ENCODE results near the gene TIAM1.

TIAM1 gene

DNA sequence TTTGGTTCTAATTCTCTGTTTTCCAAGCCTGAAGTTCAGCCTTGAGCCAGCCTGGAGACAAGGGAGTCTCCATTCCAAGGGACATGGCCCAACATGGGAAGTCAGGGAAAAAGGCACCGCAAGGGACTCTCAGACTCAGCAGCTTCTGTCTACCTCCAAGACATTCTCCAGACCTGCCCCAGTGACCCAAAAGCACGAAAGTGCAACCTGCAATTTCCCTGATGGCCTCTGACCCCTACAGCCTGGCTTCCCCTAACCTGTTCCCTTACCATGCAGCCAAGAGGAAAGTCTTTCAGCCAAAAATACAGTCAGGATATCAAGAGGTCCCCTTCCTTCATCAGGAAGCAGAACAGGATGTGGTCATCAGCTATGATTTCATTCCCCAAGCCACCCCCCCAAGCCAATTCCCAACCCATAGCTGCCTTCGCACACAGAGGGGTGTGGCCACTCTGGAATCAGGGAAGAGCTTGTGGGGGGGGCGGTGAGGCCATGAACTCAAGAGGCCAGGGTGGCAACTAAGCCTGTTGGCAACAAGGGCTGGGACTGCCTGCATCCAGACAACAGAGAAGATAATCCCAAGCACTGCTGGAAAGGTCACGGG lies 59.2 kb downstream of the TIAM1 start:
- no peak for DNase-seq (ENCODE audit: low read depth in 2 of 2)

DNA sequence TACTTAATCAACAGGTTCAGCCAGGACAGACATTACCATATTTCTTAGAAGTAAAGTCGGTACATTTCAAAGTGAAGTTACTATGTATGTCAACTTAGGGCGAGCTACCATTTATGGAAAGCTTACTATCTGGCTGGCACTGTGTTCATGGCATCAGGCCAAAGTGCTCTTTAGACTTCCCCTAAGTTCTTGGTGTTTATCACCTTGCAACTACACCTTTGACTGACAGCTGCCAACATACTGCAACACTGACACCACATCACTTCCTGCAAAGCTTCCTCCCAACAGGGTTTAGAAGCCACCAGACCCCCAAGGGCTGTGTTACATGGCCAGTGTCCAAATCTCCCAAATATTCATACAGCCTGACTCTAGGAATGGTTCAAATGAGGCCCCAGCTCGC lies 61.0 kb downstream of the TIAM1 start:
- DNase-seq (ENCODE audit: low read depth in 2 of 2) = peak in 1 of 2 donors; percentile 3

DNA sequence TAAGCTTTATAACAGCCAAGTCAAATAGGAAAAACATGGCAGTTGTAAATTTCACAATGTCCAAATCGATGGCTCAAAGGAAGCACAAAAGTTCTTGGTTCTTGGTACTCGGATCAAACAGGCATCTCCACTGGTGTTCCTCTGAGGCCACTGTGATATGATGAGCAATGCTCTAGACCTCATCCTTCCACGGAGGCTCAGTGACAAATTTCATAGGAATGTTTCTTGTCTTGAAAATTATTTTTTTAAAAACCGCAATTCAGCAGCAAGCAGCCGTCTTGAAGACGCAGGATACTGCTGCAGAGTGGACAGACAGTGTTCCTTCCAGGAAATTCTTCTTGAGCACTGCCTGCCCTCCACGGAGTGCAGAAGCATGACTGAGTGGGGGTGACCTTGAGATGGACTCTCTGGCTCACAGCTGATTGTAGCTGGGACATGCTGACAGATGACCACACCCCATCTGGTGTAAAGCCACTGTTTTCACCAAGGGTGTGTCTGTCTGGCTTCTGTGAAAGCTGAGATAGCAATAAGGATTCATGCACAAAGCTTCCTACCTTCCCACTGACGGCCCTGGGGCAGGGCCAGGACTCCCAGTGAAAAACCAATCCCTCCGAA lies 61.9 kb downstream of the TIAM1 start:
- DNase-seq (ENCODE audit: low read depth in 2 of 2) = no peak

DNA sequence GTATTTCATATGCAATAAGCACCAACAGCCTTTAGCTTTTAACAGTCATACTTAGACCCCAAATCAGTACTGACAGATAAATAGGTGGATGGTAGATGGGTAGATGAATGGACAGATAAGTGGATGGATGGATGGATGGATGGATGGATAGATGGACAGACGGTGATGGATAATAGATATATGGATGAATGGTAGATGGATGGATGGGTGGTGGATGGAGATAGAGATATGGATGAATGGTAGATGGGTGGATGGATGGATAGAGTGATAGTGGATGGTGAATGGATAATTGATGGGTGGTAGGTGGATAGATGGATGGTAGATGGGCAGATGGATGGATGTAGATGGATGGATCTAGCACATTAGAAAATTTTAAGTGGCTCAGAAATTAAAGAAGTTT lies 62.5 kb downstream of the TIAM1 start:
- no peak for DNase-seq (ENCODE audit: low read depth in 2 of 2)

DNA sequence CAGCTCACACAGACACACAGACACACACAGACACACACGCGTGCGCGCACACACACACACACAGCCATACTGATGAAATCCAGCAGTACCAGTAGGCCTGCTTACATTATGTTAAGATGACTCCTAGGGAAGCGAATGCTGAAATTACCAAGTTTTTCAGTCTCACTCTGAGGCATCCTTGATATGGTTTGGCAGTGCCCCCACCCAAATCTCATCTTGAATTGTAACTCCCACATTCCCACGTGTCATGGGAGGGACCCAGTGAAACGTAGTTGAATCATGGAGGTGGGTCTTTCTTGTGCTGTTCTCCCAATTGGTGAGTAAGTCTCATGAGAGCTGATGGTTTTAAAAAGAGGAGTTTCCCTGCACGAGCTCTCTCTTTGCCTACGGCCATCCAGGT lies 64.1 kb downstream of the TIAM1 start:
- DNase-seq (ENCODE audit: low read depth in 2 of 2) = no peak

DNA sequence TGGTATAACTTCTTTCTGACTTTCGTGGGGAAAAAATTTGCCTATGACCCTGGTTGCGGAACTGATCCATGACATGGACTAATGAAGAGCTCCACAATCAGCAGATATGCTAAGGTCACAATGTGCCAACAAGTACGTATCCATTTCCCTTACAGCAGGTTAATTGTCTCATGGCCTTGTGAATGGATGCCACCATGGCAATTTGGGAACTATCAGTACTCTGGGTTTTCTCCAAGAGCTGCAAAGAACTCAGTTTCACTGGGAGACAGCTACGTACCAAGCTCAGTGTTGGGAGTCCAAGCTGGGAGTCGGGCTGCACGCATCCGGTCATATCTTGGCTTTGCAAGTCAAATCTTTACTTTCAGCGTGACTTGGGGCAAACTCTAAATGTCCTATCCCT lies 64.8 kb downstream of the TIAM1 start:
- DNase-seq (ENCODE audit: low read depth in 2 of 2) = no peak

DNA sequence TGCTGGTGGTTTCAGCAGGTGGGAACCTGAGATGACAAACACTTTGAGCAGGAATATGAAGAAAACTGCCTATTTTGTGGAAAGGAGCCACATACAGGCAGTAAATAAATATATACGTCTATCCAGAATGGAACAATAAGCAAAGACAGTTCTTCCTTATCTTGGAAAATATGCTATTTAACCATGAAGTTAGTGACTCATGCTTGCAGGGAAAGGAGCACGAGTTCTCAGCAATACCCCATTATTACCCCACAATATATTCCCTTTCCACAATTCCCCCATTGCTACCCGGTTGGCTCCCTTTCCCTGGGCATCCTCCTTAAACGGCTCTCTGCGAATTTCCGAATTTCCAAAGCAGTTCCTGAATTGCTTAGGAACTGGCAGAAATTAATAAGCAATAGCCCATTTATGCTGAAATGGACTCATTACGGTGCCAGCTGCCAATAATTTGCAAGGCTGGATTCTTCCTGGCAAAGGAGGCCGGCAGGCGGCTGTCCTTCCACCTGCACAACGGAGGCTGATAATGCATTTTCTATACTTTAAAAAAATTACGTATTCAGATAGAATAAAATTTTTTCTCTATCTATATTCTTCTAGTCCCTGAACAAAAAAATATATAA lies 65.4 kb downstream of the TIAM1 start:
- DNase-seq (ENCODE audit: low read depth in 2 of 2) = no peak

DNA sequence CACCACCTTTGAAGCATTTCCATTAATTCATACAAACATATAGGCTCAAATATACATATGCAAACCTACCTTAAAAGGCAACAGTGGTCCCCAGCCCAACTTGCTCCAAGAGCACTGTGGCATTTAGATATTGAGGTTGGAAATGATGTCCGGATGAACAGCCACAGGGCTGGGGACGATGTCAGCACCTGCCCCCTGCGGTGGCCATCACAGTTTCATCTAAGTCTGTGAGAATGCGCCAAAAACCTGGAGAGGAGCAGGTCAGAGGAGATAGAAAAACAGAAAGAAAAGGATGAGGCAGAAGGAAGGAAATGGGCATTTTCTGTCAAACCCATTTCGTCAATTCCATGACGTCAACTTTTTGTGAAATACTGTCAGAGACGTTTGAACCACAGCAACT lies 67.4 kb downstream of the TIAM1 start:
- DNase-seq (ENCODE audit: low read depth in 2 of 2) = no peak

DNA sequence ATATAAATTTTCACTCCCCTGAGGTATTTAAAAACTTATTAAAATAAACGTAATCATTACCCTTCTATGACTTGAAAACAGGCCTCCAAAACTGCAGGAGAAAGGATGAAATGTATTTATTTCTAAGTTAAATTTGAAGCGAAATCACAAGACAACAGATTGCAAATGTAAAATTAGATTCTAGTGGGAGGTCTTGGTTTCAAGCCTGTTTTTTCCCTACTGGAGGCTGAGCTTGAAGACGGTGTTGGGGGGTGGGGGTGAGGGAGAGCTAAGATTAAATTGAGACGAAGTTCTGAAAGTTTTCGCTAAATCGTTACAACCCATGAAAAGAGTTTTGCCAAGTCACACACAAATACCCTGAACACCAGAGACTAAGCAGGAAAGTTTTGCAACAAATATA lies 68.2 kb downstream of the TIAM1 start:
- no peak for DNase-seq (ENCODE audit: low read depth in 2 of 2)

DNA sequence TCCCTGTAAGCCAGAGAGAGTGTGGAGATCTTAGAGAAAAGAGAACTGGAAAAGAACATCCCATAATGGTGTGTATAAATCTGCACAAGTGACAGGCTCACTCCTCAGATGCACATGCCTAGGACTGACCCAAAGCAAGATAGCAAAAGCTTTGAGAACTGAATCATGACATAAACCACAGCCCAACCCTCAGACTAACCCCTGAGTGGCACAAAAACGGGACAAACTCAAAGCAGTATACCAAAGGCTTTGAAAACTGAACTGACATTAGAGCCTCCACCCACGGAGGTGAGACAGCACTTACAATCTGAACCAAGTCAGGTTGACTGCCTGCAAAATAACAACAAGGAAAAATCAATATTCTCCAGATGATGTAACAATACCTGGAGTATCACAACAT lies 70.8 kb downstream of the TIAM1 start:
- no peak for DNase-seq (ENCODE audit: low read depth in 2 of 2)

DNA sequence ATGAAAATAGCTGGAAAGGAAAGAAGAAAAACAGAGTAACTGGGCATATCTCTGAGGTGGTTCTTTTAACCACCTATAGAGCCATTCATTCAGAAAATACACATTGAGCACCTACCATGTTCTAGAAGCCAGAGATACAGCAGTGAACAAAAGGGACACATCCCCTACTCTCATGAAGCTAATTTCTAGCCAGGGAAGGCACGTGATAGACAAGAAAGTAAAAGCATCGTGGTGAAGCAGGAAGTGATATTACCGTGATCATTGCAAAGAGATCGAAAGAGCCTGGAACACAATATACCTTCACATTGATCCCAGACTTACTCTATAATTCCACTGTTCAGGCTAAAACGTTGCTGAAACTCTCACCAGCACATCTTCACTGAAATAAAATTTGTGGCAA lies 76.0 kb downstream of the TIAM1 start:
- DNase-seq (ENCODE audit: low read depth in 2 of 2) = no peak

DNA sequence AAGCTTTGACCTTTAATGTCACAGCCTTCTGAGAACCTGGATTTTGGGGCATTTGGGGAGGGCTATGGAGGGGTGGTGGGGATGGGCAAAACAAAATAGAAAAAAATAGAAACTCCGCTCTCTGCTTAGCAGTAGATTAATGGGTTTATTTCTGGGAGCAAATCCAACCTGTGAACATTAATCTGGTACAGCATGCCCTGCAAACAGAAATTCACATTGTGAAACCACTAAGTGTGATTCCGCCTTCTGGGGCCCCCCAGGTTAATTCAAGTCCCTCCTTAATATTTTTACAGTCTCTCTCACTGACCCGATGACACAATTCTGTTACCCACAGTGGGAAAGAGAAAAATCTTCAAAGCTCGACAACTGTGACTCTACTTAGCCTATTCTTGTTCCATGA lies 76.4 kb downstream of the TIAM1 start:
- no peak for DNase-seq (ENCODE audit: low read depth in 2 of 2)

DNA sequence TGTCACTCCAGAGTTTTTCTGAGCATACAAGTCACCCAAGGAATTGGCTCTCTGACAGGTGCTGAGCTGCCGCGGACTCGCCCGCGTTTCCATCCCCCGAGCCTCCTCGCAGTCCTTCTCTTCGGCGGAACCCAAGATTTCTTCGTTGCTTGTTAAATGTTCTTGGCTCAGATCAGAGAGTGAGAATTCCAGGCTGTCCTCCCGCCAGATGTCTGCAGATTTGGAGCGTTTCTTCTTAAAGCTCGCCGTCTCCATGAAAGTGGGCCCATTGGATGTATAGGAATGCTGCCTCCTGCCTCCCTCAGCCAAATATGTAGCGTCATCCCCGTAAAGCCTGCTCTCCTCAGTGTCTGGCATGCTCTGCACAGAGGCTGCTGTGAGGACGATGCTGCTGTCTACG lies 77.8 kb downstream of the TIAM1 start:
- no peak for DNase-seq (ENCODE audit: low read depth in 2 of 2)

DNA sequence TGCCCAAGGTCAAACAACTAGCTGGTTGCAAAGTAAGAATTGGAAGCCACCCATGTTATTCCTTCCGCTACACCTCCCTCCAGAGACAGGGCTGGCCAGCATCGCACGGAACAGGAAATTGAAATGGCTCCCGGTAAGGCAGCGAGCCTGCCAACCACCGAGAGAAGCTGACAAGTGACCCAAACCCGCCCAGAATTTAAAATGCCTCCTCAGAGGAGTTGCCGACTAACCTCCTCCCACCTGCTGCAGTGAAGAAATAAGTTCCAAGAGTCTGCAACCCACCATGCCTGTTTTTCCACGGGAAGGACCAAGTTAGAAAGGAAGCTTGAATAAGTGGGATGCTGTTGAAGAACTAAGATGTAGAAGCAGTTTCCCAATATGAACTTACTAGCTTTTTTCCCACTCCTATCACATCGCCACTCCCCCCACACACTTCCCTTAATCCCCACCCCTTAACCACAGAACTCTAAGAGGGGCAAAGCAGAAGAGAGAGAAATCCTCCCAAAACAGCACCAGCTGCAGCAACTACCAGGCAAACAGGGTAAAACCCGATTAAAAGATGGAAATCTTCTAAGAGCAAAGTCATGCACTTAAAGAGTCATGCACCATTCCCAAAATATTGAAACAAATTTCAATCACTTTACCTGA lies 78.6 kb downstream of the TIAM1 start:
- no peak for DNase-seq (ENCODE audit: low read depth in 2 of 2)

DNA sequence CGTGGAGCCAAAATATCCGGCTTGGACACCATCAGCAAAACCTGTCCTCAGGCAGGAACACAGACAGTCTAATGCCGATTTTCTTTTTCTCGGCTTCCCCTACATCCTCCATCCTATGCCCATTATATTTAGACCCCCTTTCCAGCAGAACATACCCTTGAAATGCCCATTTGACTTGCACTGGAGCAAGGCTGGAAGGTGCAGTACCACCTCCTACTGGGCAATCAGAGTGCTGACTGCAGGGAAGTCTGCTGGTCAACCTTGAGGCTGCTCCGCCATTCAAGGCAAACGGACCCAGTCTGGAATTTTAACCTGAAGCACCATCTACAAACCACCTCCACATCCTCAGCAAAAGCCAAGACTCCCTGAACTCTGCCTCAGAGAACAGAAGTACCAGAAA lies 79.5 kb downstream of the TIAM1 start:
- DNase-seq (ENCODE audit: low read depth in 2 of 2) = no peak

DNA sequence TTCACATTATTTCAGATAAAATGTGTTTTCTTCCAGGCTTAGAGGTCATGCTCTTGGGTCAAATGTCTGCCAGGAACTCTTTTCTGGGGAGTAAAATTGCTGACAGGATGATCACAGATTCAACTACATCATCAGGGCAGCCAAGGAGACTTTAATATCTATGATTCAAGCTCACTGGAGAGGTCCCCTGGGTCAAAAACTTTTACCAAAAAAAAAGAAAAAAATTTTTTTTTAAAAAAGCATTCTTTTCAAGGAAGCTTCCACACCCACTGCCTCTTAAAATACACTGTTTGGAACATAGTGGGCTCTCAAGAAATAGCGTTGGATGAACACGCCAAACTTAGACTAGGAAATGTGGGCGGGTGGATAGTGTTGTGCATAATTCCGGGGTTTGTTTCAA lies 81.3 kb downstream of the TIAM1 start:
- no peak for DNase-seq (ENCODE audit: low read depth in 2 of 2)

DNA sequence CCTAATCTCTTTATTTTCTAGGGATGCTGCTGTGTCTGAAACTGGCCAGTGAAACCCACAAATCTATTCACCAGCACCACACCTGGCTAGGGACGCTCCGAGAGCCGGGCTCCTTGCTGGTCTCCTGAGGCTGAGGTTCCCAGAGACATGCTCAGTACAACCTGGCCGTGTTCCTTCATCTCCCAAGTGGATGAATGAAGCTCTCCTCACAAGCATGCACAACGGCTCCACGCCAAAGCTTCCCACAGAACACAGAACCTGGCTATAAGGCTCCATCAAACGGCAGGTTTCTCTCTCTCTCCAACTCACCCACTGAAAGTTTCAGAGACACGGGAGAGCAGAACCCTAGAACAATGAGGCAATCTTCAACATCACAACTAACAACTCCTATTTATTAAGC lies 82.3 kb downstream of the TIAM1 start:
- DNase-seq (ENCODE audit: low read depth in 2 of 2) = no peak

DNA sequence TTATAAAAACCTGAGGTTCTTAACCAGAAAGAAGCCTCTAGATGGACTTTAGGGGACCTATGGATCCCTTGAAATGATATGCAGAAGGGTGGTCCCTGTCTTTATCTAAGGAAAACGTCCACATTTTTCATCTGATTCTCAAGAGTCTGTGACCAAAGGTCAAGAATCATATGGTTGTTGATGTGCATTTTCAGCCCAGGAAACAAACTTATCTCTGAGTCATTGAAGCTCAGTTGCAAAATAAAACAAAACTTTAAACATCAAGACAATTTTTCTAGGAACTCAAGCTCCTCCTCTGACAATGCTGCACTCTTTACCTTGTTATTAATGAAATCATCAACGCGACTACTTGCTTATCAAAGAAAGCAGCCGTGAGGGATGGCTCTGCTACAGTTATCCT lies 83.3 kb downstream of the TIAM1 start:
- no peak for DNase-seq (ENCODE audit: low read depth in 2 of 2)

DNA sequence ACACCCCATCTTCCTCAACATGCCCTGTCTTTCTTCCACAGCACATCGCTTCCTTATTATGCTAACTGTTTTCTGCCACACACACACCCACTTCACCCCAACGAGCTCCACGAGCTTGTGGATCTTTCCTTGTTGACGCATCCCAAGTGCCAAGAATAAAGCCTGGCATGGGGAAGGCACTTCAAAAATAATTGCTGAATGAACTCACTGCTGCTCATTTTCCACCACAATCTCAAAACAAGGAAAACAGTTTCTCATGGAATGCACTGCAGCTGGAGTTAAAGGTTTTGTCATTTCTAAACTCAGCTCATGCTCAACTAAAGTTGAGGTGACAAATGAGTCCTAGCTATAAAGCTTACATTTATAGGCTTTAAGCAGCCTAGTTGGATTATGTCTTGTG lies 86.0 kb downstream of the TIAM1 start:
- DNase-seq (ENCODE audit: low read depth in 2 of 2) = no peak

DNA sequence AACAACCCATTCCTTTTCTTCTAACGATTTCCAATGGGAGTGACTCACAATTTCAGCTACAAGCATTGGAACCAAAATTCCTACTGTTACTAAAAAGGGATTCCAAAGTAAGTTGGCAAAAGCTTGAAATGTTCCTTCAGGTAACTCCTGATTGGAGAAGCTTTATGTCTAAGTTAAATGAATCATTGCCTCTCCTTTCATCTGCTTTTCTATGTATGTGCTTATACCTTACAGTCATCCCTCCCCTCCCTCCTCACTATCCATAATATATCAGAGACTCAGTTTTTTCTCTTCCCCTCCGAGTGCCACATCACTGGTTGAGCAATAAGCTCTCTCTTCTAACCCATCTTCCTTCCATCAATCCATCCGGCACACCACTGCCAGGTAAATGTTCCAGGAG lies 86.8 kb downstream of the TIAM1 start:
- DNase-seq (ENCODE audit: low read depth in 2 of 2) = no peak

DNA sequence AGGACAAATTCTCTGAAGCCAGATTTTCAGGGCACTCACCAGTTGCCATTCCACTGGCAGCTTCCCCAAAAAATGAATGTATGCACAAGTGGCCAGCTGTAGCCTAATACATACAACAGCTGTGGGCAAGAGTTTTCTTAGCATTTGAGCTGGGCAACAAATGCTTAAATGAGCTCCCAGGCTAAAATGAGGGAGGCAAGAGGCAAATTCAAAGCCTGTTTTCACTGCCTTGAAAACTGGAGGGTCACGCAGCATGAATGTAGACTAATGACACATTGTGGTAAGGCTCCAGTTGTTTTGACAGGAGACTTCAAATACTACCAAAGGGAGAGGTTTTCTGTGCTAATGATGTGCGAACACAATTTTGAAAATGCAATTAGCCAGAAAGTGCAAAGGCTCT lies 88.2 kb downstream of the TIAM1 start:
- DNase-seq (ENCODE audit: low read depth in 2 of 2) = no peak

DNA sequence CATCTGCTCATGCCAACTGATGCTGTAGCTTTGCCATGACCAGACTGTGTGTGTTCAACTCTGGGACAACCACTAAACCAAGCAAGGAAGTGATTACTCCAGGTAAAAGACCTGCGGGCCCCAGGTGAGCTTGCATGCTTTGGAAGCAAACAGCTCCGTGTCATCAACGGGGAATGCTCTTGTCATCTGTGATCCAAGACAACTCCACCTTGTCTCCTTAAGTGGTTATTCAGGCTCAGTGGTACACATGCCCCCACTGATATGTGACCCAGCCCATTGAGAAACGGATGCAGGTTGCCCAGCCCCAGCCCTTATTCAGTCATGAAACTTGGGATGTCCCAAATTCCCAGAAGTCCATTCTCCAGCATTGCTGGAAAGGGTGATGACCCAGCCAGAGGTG lies 89.0 kb downstream of the TIAM1 start:
- DNase-seq (ENCODE audit: low read depth in 2 of 2) = no peak

DNA sequence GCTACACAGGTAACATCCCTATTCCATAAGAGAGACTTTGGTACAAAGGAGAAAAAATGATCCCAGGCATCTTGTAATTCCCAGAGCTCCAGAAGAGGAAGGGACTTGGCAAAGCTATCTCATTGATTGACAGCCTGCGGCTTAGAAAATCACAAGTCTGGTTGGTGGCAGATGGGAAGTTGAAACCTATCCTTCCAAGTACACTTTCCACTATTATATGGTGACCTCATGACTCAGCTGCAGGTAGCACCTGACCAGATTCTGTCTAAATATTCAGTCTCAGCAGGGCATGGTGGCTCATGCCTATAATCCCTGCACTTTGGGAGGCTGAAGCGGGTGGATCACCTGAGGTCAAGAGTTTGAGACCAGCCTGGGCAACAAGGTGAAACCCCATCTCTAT lies 89.9 kb downstream of the TIAM1 start:
- DNase-seq (ENCODE audit: low read depth in 2 of 2) = no peak

Data from stimulated activated CD4-positive, alpha-beta T cell treated with anti-CD3 and anti-CD28 coated beads, Interleukin-1b, Interleukin-23, amount 100 ng/mL, for 4 hours (primary cell).